HG03469 (cell line): ENCODE measurements around the gene GRM8.

Source experiments
- ATAC-seq: cut with Tn5 transposase; IDR thresholded peaks from one replicate; pipeline ENCODE4 v1.9.1; 2021; ENCODE audit warnings: mild to moderate bottlenecking, moderate library complexity, moderate number of reproducible peaks; ENCODE audit not compliant: unreplicated experiment

The GRM8 gene

DNA sequence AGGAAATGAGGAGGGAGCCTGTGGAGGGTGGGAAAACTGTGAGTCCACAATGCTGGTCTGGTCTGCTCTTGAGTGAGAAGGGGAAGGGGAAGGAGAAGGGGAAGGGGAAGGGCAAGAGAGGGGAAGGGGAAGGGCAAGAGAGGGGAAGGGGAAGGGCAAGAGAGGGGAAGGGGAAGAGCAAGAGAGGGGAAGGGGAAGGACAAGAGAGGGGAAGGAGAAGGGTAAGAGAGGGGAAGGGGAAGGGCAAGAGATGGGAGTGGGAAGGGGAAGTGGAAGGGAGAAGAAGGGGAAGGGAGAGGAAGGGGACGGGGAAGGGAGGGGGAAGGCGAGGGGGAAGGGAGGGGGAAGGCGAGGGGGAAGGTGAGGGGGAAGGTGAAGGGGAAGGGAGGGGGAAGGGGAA lies 213.2 kb downstream of the GRM8 start:
- no peak for ATAC-seq

DNA sequence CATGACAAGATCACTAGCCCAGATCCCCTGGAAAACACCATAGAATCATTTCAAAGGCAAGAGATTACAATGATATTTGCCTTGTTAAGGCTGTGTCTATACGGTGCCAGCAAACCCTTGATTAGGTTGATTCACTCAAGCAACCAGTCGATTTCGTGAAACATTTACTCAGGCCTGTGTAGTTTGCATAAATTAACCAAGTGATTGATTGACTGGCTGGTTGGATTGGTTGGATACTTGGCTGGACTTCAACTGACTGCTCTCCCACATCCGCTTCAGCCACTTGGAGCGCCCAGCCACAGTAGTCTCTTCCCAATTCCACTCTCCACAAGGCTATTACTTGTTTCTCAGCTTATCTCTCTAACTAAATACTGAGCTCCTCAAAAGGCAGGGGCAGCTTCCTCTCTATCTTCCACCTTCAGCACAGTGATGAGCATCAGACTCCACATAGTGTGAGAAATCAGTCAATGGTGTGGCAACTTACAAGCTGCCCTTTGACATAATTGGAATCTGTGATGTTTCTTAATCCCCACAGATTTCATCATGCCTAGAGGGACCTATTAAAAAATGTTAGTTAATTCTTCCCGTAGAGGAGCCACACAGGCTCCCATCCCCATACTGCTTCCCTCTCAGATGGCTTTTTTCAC lies 217.4 kb downstream of the GRM8 start:
- ATAC-seq: no peak

DNA sequence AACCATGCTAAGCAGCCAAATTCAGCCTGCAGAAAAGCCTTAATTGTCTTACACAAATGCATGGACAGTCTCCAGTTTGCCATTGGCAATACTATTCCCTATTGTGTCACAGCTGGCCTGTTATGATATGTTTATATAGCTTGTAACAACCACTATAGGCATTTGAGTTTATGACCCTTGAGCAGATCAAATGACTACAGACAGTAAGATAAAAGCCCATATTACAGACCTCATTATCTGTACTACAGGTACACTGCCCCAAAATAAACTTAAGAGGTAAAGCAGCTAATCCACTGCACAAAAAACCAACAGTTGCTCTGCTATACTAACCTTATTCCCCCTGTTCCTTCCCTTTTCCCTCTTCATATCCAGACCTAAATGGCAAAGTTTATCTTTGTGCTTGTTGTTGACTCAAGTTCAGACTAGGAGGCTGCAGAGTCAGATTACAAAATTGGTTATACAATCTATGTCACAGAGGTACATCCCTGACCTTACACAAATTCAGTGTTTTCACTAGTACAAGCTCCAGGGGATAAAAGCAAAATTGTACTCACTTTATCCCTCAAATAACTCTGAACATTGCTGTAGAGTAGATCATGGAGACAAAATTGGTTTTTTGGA lies 218.4 kb downstream of the GRM8 start:
- no peak for ATAC-seq

DNA sequence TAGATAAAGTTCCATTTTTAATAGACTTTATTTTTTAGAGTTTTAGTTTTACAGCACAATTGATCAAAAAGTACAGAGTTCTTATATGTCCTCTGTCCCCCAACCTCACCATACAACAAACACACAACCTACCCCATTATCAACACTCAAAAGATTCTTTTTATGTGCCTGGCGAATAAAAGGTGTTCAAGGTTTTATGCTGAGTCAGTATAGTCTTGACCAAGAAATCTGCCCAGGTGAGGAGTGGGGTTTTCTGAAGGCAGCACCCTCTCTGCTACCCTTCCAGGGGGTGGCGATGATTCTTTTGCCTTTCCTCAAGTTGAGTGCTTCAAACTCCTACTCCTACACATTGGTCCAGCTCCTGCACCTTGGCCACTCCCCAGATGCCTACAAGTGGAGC lies 222.9 kb downstream of the GRM8 start:
- ATAC-seq: no peak

DNA sequence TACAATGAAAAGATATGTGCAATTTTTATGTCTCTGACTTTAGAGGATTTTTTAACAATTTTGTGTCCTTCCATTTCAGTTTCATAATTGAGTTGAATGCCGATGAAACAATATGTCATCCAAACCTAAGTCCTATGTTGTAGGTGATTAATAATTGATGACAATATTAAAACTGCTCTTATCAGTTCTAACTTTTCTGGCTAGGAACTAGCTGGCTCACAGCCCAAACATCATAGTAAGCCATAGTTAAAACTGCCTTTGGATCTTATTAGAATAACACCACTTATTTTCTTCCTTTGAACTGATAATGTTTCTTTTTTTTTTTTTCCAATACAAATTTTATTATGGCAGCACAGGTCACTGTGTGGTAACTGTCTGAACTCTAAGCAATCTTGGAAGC lies 230.9 kb downstream of the GRM8 start:
- ATAC-seq: no peak

DNA sequence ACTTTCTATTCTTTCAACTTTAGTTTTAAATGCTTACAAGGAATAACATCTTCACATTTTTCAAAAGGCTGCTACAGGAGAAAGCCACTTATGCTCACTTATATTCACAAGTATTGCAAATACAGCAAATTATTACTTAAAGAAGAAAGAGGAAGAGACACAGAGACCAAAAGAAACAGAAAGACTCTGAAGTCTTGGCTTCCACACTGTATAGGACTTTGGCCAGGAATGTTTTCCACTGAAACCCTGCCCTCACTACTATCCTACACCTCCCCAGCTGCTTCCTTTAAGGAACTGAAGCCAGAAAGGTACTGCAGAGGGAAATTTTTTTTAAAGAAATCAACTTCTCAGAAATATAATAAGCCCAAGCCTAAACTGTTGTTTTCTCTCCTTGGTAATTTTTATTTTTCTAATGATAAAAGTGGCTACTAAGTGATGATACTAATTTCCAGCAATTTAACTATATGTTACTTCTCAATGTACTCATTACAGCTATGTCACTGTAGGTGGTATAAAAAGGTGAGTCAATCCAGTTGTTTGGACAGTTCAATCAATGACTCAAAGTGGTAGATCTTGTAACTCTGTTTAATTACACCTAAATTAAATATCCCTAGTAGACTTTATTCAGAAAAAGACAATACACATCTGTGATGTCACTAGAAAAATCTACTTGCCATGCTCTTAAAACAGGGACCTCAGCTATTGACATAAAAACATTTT lies 231.6 kb downstream of the GRM8 start:
- no peak for ATAC-seq

DNA sequence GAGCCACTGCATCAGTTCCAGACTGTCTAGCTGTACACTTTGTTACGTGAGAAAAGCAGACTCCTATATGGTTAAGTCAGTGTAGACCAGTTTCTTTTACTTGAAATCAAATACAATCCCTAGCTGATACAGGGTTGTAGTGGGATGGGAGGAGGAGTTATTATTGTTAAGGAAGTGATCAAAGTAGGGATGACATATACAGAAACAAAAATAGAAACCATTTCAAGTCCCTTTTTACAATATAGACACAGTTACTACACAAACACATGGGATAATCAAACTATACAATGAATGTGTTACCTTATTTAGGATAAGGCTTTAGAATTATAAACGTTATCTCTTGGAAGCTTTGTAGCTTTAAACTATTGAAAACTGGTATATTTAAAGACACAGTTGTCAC lies 233.9 kb downstream of the GRM8 start:
- ATAC-seq: no peak

DNA sequence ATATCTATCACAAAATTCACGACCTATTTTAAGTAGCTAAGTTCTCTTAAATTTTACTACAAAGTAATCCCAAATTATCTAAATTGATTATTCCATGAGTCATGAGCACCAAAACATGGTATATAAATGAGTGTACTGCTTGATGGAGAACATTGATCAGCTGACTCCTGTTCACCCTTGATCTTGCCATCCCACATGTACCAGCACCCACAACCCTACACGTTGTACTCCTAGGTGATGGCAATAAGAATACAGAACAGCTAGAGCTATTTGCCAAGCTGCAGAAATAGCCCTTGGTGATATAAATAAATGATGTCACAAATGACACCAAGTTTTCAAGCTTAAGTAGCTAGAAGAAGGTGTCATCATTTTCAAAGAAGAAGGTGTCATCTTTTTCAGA lies 235.5 kb downstream of the GRM8 start:
- no peak for ATAC-seq

DNA sequence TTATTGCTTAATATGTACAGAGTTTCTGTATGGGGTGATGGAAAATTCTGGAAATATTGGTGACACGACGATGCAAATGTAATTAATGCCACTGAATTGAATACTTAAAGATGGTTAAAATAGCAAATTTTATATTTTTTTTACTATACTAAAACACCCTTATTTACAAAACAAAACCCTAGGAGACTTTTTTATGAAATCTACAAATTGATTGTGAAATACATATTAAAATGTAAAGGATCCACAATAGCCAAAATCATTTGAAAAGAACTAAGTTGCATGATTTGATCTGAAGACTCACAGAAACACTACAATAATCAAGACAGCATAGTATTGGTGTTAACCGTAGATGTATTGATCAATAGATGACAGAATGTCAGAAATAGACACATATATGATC lies 252.0 kb downstream of the GRM8 start:
- ATAC-seq: no peak

DNA sequence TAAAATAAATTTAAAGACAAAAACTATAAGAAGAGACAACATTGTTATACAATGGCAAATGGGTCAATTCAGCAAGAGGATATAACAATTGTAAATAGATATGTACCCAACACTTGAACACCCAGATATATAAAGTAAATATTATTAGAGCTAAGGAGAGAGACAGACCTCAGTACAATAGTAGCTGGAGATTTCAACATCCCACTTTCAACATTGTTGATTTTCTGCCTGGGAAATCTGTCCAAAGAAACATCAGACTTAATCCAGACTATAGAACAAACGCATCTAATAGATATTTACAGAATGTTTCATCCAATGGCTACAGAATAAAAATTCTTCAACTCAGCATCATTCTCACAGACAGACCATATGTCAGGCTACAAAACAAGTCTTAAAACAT lies 256.1 kb downstream of the GRM8 start:
- ATAC-seq: no peak

DNA sequence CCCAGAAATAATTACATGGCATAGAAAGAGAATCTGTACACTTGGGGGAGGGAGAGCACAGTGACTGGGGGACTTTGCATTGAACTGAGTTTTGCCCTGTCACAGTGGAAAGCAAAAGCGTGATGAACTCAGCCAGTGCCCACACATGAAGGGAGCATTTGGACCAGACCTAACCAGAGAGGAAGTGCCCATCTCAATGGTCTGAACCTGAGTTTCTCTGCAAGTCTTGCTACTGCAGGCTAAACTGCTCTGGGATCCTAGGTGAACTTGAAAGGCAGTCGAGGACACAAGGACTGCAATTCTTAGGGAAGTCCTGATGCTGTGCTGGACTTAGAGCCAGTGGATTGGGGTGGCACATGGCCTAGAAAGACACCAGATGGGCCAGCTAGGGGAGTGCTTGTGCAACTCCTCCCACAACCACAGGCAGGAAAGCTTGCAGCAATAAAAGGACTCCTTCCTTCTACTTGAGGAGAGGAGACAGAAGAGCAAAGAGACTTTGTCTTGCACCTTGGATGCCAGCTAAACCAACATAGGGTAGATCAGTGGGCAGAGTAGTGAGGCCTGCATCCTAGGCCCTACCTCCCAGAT lies 259.0 kb downstream of the GRM8 start:
- ATAC-seq: no peak

DNA sequence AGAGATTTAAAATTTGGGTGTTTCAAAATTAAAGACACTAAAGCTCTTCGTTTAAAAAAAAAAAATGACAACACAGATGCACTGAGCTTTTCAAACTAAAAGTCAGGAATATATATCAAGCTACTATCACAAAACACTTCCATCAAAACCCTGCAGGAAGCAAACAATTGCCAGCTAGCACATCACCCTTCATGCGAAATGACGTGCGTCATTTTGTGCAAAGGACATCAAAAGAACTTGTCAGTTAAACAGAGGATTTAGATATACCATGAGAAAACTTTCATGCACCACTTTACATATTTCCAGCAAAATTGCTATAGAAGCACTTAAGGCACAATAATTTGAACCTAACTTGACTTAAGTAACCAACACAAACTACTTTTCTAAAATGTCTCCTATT lies 264.7 kb downstream of the GRM8 start:
- no peak for ATAC-seq

DNA sequence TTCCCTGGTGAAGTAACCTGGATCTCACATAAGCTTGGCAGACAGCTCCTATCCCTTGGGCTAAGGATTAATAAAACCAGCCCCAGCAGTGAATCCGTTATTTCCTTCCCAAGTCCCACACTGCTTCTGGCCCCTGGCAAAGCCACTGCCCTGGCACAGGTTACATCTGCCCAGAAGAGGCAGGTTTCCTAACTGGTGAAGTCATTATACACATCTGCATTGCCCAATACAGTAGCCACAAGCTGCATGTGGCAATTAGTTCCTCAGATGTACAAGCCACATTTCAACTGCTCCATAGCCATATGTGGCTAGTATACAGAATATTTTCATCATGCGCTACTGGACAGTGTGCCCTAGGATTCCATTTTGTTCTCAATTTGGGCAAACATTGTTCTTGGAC lies 273.0 kb downstream of the GRM8 start:
- no peak for ATAC-seq

DNA sequence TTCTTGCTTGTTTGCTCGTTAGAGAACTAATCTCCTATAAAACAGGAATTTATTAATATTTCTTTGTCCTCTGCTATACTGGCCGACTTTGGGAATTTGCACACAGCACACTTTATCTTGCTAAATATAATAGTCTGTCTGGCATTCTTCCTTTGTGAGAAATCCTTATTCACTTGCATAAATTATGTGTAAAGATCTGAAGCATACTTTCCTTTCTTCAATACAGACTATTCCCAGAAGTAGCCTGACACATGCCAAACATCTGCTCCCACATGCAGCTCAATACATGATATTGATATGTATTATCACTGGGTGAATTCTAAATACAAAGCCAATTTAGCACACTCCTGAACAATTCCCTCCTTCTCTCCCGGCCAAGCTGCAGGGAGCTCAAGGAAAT lies 273.9 kb downstream of the GRM8 start:
- ATAC-seq: no peak

DNA sequence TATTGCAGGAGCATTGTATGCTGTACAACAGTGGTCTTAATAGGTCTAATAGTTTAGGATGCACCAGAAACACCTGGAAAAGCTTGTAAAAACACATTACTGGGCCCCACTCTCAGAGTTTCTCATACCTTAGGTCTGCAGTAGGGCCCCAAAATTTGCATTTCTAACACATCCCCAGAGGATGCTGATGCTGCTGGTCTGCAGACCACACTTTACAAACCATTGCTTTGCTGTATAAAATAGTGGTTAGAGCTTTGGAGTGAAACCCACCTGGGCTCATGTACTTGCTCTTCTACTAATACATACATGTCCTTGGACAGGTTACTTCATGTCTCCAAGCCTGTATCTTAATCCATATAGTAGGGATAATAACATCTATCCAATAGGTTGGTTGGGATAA lies 279.7 kb downstream of the GRM8 start:
- no peak for ATAC-seq

DNA sequence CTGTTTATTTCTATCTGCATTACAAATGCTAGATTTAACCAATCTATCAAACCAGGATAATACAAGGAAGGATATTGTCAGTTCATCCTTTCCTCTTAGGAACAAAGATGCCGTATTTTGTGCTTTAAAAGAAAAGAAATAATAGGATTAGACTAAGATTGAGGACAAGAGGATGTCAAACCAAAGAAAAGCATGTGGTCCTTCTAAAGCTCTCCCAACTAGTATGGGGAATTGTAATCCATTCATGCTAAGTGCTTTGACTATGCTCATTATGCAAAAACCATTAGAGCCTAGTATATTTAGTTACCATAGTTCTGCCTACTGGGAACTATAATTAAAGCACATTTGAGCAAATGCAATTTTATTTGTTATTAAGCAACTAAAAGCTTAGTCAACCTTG lies 280.2 kb downstream of the GRM8 start:
- ATAC-seq: no peak

DNA sequence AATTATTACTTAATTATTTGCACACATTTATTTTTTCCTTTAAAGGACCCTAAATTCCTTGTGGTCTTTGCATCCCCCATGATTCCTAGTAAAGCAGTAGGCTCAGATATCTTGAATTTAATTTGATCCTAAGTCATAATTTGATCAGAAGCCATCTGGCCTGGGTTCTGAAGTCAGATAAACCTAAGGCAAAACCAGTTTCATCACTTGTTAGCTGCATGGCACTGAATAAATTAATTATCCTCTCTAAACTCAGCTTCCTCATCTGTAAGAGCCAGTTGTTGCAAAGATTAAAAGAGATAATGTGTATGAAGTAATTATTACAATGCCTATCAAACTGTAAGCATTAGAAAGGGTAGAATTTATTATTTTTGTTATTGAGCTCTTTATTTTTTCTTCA lies 293.1 kb downstream of the GRM8 start:
- no peak for ATAC-seq

DNA sequence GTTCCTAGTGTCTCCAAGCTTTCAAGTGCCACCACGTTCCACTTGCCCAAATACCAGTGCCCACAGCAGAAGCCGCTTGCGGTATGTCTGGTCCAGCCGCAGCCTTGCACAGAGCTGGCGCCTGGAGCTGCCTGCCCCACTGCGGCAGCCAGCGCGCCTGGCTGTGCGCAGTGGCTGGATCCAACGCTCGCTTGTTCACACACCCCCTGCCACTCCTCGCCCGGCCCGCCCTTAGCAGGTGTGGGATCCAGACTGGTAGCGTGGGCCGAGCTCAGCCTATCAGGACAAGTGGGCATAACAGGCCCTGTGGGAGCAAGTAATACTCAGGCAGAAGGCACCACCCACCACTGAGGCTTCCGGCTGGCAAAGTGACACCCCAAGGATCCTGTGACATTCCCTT lies 294.4 kb downstream of the GRM8 start:
- ATAC-seq: no peak

DNA sequence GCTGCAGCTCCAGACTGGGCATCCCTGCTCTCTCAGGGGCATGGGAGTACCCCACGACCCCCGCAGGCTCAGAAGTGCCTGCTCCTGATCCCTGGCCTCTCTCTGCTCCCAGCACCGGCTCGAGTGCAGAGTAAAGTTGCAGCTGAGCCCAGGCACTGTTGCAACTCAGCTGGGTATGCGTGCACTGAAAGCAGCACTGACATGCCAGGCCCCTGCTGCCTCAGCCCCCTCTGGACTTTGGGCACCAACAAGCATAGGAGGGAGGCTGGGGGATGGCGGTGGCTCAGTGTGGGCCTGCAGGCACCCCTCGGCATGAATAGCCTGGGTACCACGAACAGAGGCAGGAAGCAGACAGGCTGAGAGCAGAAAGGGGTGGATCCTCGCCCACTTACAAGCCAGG lies 295.3 kb downstream of the GRM8 start:
- no peak for ATAC-seq

DNA sequence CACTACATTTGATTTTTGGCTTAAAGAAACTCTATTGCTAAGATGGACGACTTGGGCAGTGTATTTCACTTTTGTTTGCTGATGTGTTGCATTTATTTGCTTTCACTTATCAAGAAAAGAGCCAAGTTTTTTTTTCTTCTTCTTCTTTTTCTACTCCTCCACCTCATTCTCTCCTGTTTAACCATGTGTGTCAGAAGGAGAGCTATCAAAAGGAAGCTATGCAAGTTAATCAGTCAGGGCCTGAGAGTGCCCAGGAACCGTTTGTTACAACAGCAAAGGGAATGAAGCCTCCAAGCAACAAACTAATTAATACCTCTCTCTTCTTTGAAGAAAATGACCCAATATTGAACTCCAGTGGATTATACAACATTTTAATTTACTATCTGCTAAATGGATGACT lies 299.3 kb downstream of the GRM8 start:
- ATAC-seq: no peak

DNA sequence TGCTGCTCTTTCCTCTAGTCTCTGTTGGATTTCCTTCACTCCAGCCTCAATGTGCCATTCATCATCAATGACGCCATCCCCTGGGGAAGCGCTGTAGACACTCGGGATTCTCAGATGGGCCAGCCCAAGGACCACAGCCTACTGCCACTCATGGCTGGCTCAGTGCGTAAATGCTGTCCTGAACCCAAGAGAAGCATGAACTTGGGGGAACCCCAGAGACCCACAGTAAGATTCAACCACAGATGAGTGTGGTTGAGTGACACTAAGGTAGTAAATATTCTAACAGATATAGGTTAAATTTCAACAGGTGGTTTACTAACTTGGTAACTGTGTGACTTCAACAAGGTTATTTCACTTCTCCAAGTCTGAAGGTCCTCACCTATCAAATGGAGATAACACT lies 304.1 kb downstream of the GRM8 start:
- peak; percentile 69 for ATAC-seq

DNA sequence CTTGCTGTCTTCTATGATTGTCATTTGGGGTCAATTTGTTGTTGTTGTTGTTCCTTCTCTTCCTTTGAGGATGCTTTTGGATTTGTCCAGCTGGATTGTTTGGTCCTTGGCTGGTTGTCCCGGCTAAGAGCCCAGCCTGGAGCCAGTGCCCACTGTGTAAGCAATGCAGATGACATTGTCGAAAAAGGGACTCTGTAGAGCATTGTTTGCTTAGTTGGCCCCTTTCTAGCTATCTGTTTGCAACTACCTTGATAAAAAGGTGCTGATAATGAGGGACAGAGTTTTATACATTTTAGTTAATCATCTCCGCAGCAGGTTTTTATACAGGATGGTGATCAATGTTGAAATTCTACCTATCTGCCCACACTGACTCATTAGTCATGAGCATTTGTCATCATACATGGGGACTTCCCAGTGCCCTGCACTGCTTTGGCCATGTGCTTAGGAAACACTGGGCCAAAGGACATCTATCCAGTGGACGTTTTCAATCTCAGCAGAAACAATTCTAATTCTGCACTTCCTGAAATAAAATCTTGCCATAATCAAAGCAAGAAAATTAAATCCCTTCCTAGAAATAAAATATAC lies 311.9 kb downstream of the GRM8 start:
- no peak for ATAC-seq
